ENCODE measurements around the gene LONP2. TPM values are rescaled to one million over a fixed set of nuclear protein-coding genes. Genes with fewer than 3 reads are reported as not detected.

The LONP2 gene
- total RNA-seq, 1 donor from 2014 or later, result 30.6 TPM

DNA sequence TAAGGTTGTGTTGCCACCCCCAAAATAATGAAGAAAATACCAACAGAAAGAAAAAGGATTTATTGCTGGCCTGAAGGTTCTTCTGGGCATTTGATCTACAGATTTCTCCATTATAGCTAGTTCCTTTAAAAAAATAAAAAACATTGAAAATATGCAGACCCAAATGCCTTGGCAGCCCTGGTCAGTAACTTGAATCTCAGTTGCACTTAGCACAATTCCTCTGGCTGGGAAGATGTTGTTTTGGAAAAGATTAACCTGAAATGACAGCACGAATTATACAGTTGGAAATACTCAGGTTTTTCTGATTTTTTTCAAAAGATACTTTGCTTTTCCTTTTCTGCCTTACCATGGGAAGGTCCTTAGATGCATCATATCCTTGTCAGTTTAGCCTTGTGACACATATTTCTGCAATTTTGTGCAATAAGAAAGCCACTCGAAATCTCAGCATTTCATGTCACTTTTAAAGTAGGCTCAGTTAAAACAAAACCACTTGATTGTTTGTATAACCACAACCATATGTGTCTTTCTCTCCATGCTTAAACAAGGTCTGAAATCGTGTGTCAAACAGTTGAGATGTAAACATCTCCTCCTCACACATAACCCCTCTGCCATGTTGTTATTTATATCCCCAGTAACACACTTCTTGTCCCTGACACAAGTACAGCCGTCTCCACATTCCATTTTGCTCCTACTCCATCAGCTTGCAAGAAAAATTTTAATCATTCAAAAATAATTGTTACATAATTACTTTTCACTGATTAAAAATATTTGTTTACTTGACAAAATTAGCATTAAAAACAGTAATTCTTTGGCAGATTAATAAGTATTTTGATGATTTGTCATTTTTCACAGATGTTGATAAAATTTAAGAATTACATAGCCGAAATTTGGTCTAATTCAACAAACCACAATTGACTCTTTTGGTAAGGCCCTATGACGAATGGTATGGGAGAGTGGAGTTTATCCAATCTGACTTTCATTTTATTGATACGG lies 80.0 kb downstream of the LONP2 start:
- TF ChIP-seq EZH2 (IDR thresholded peaks at IDR 0.05), result no peak
- no peak for TF ChIP-seq EZH2phosphoT487 (IDR thresholded peaks at IDR 0.05)
- TF ChIP-seq, protein P1, sequence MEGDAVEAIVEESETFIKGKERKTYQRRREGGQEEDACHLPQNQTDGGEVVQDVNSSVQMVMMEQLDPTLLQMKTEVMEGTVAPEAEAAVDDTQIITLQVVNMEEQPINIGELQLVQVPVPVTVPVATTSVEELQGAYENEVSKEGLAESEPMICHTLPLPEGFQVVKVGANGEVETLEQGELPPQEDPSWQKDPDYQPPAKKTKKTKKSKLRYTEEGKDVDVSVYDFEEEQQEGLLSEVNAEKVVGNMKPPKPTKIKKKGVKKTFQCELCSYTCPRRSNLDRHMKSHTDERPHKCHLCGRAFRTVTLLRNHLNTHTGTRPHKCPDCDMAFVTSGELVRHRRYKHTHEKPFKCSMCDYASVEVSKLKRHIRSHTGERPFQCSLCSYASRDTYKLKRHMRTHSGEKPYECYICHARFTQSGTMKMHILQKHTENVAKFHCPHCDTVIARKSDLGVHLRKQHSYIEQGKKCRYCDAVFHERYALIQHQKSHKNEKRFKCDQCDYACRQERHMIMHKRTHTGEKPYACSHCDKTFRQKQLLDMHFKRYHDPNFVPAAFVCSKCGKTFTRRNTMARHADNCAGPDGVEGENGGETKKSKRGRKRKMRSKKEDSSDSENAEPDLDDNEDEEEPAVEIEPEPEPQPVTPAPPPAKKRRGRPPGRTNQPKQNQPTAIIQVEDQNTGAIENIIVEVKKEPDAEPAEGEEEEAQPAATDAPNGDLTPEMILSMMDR (IDR thresholded peaks at IDR 0.05), result no peak
- no peaks in the 10 kb centered on the region for H4K20me1 ChIP-seq (ENCODE audit: low read depth)
- no peaks in the 10 kb centered on the region for H3K4me1 Mint-ChIP-seq

DNA sequence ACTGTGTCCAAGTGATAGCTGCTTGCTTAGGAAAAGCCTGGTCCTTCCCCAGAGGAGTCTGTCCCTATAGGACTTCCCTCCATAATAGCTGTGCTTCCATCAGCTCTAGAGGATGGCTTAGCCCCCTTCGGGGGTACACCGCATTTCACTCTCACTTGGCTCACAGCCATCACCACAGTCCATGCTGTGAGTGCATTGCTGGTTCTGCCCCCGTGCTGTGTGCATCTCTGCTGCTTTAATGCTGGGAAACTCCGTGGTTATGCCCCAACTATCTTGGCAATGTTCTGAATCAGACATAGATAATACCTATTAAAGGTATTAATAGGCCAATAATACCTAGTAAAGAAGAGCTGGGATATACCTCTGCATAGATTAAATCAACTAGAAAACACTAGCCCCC lies 82.8 kb downstream of the LONP2 start:
- H3F3A ChIP-seq (ENCODE audit: low read depth), result no peaks in the 10 kb centered on the region
- H3K9me3 ChIP-seq (ENCODE audit: low read depth), result no peaks in the 10 kb centered on the region
- no peak overlapping the region for H3K27ac ChIP-seq
- Mint-ChIP-seq H3K4me1 (no peaks in the 10 kb centered on the region), H3K27ac (no peak overlapping the region), H3K4me3 (no peak overlapping the region), H3K9me3 (no peaks in the 10 kb centered on the region), H3K36me3 (peaks cover 10% of the 10 kb centered on the region), H3K27me3 (ENCODE audit: insufficient read depth, low read depth) (no peaks in the 10 kb centered on the region)
- no peak overlapping the region for H3K4me3 ChIP-seq
- H4K20me1 ChIP-seq (ENCODE audit: low read depth), result no peaks in the 10 kb centered on the region
- no peaks in the 10 kb centered on the region for H3K4me1 ChIP-seq
- no peak for DNase-seq (ENCODE audit: low spot score)
- no peaks in the 10 kb centered on the region for H3K36me3 ChIP-seq
- no peaks in the 10 kb centered on the region for H3K79me2 ChIP-seq (ENCODE audit: low read depth)
- no peak overlapping the region for H3K4me2 ChIP-seq
- H2AFZ ChIP-seq (replicated peaks), result no peak overlapping the region
- no peaks in the 10 kb centered on the region for H3K27me3 ChIP-seq
- H3K9ac ChIP-seq, result no peak overlapping the region
- TF ChIP-seq EZH2 (IDR thresholded peaks at IDR 0.05), result no peak

More for the DNA sequence above, 80.0 kb downstream of the LONP2 start:
- DNase-seq (ENCODE audit: low spot score), result no peak
- Histone ChIP-seq H3K27me3 (no peaks in the 10 kb centered on the region), H2AFZ (replicated peaks) (no peak overlapping the region), H3K4me2 (no peak overlapping the region), H3K27ac (no peak overlapping the region), H3K9ac (no peak overlapping the region), H3K4me3 (no peak overlapping the region), H3F3A (ENCODE audit: low read depth) (no peaks in the 10 kb centered on the region), H3K79me2 (ENCODE audit: low read depth) (no peaks in the 10 kb centered on the region), H3K4me1 (no peaks in the 10 kb centered on the region), H3K36me3 (no peaks in the 10 kb centered on the region), H3K9me3 (ENCODE audit: low read depth) (no peaks in the 10 kb centered on the region)
- H3K27me3 Mint-ChIP-seq (ENCODE audit: insufficient read depth, low read depth), result no peaks in the 10 kb centered on the region
- no peak overlapping the region for H3K4me3 Mint-ChIP-seq
- no peak overlapping the region for H3K27ac Mint-ChIP-seq
- H3K36me3 Mint-ChIP-seq, result peaks cover 9% of the 10 kb centered on the region
- H3K9me3 Mint-ChIP-seq, result no peaks in the 10 kb centered on the region

DNA sequence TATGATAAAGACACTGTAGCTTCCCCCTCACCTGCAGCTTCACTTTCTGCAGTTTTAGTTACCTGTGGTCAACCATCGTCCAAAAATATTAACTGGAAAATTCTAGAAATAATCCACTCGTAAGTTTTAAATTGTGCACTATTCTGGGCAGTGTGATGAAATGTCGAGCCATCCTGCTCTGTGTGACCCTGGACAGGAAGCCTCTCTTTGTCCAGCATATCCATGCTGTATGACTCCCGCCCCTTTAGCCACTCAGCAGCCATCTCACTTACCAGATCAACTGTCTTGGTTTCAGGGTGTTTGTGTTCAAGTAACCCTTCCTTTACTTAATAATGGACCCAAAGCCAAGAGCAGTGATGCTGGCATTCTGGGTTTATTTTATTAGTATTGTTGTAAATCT lies 85.0 kb downstream of the LONP2 start:
- no peaks in the 10 kb centered on the region for H3K9me3 ChIP-seq (ENCODE audit: low read depth)
- H3K9me3 Mint-ChIP-seq, result no peaks in the 10 kb centered on the region
- H3K4me1 Mint-ChIP-seq, result no peaks in the 10 kb centered on the region

More for the DNA sequence above, 85.0 kb downstream of the LONP2 start:
- no peaks in the 10 kb centered on the region for H3K79me2 ChIP-seq (ENCODE audit: low read depth)
- no peak overlapping the region for H3K4me3 ChIP-seq
- no peak overlapping the region for H2AFZ ChIP-seq (replicated peaks)
- H3K36me3 ChIP-seq, result no peaks in the 10 kb centered on the region
- TF ChIP-seq, protein P1 (IDR thresholded peaks at IDR 0.05), result no peak
- TF ChIP-seq EZH2 (IDR thresholded peaks at IDR 0.05) (no peak), EZH2phosphoT487 (IDR thresholded peaks at IDR 0.05) (no peak)
- H4K20me1 ChIP-seq (ENCODE audit: low read depth), result no peaks in the 10 kb centered on the region
- H3K9ac ChIP-seq, result no peak overlapping the region
- H3F3A ChIP-seq (ENCODE audit: low read depth), result no peaks in the 10 kb centered on the region
- no peak overlapping the region for H3K4me2 ChIP-seq
- Mint-ChIP-seq H3K27ac (no peak overlapping the region), H3K36me3 (peaks cover 11% of the 10 kb centered on the region), H3K4me3 (no peak overlapping the region), H3K27me3 (ENCODE audit: insufficient read depth, low read depth) (no peaks in the 10 kb centered on the region)
- H3K27ac ChIP-seq, result no peak overlapping the region
- H3K27me3 ChIP-seq, result no peaks in the 10 kb centered on the region
- no peak for DNase-seq (ENCODE audit: low spot score)
- no peaks in the 10 kb centered on the region for H3K4me1 ChIP-seq

Data from neural progenitor cell (in vitro differentiated cells).